Medulla oblongata (tissue), 1 donor: Measurements from ENCODE around the gene NFATC1.

ENCODE experiments used
- DNase-seq: peaks from one replicate; pipeline ENCODE4 v3.0.0-alpha.2; 2015; ENCODE audit errors: extremely low spot score

Gene NFATC1

GRCh38 chr18:79507546-79508480 lies 112.1 kb downstream of the NFATC1 start:
- peak; percentile 85 for DNase-seq

GRCh38 chr18:79508565-79509535 lies 113.1 kb downstream of the NFATC1 start:
- peak; percentile 21 for DNase-seq

- no peak for DNase-seq
Observed at GRCh38 chr18:79509536-79509930, 113.8 kb downstream of the NFATC1 start.

- DNase-seq, result no peak
Observed at GRCh38 chr18:79510046-79510685, 114.4 kb downstream of the NFATC1 start.

GRCh38 chr18:79510731-79511241 lies 115.1 kb downstream of the NFATC1 start:
- no peak for DNase-seq

- no peak for DNase-seq
Observed at GRCh38 chr18:79511271-79511670, 115.5 kb downstream of the NFATC1 start.

GRCh38 chr18:79511671-79512301 lies 116.1 kb downstream of the NFATC1 start:
- no peak for DNase-seq

GRCh38 chr18:79512461-79513380 lies 117.0 kb downstream of the NFATC1 start:
- DNase-seq, result no peak

GRCh38 chr18:79513381-79514081 lies 117.8 kb downstream of the NFATC1 start:
- no peak for DNase-seq

- DNase-seq, result no peak
Observed at GRCh38 chr18:79515331-79515730, 119.6 kb downstream of the NFATC1 start.

GRCh38 chr18:79515944-79516351 lies 120.2 kb downstream of the NFATC1 start:
- no peak for DNase-seq

- DNase-seq, result no peak
Observed at GRCh38 chr18:79516441-79516931, 120.8 kb downstream of the NFATC1 start.

GRCh38 chr18:79517341-79517740 lies 121.6 kb downstream of the NFATC1 start:
- DNase-seq, result no peak

GRCh38 chr18:79518028-79518682 lies 122.4 kb downstream of the NFATC1 start:
- no peak for DNase-seq

GRCh38 chr18:79518683-79519128 lies 123.0 kb downstream of the NFATC1 start:
- no peak for DNase-seq

- no peak for DNase-seq
Observed at GRCh38 chr18:79519751-79520477, 124.2 kb downstream of the NFATC1 start.

GRCh38 chr18:79520478-79521390 lies 125.0 kb downstream of the NFATC1 start:
- DNase-seq, result no peak
